Central memory CD8-positive, alpha-beta T cell (primary cell): ENCODE results near the gene GP1BA.

Source experiments
- ATAC-seq: fragments of 150-1000 bp; cut with Tn5 transposase; replicated peaks from 2 replicates; pipeline ENCODE4 v1.10.0; 2022; ENCODE audit warnings: mild to moderate bottlenecking, moderate FRiP score, moderate number of reproducible peaks; ENCODE audit not compliant: poor library complexity, severe bottlenecking; ENCODE audit errors: extremely low read depth
- DNase-seq, 2 donors: peaks; one replicate each; pipeline ENCODE4 v3.0.0; 2021; ENCODE audit warnings: low spot score in 2 of 2
- H3K27ac Mint-ChIP-seq: one replicate; pipeline ENCODE4 v1.8.0; 2022; ENCODE audit warnings: low read depth, mild to moderate bottlenecking, moderate library complexity, mixed read lengths
- H3K27me3 Mint-ChIP-seq: one replicate; pipeline ENCODE4 v1.8.0; 2022; ENCODE audit warnings: mixed read lengths
- H3K36me3 Mint-ChIP-seq: one replicate; pipeline ENCODE4 v1.8.0; 2022; ENCODE audit warnings: mild to moderate bottlenecking, moderate library complexity, mixed read lengths; ENCODE audit not compliant: insufficient read depth
- H3K4me1 Mint-ChIP-seq: one replicate; pipeline ENCODE4 v1.8.0; 2022; ENCODE audit warnings: mixed read lengths
- H3K4me3 Mint-ChIP-seq: one replicate; pipeline ENCODE4 v1.8.0; 2022; ENCODE audit warnings: mild to moderate bottlenecking, moderate library complexity, mixed read lengths
- H3K9me3 Mint-ChIP-seq: one replicate; pipeline ENCODE4 v1.8.0; 2022; ENCODE audit warnings: mixed read lengths

Gene GP1BA

GRCh38 chr17:4945176-4945943 is 13.3 kb downstream of the GP1BA start:
- peaks cover 71% of the 10 kb centered on the region for H3K4me1 Mint-ChIP-seq
- H3K27me3 Mint-ChIP-seq, result no peaks in the 10 kb centered on the region
- ATAC-seq, result peak; percentile 10
- no peaks in the 10 kb centered on the region for H3K9me3 Mint-ChIP-seq
- peak overlapping the region; percentile 77 for H3K27ac Mint-ChIP-seq
- H3K4me3 Mint-ChIP-seq, result peak overlapping the region; percentile 94
- H3K36me3 Mint-ChIP-seq, result peaks cover 66% of the 10 kb centered on the region
- DNase-seq, result peak in 1 of 2 donors; percentile 58

- no peak for DNase-seq
- ATAC-seq, result no peak
- Mint-ChIP-seq H3K9me3 (no peaks in the 10 kb centered on the region), H3K4me3 (peak overlapping the region; percentile 94), H3K27me3 (no peaks in the 10 kb centered on the region), H3K4me1 (peaks cover 74% of the 10 kb centered on the region), H3K36me3 (peaks cover 62% of the 10 kb centered on the region), H3K27ac (peak overlapping the region; percentile 77)
Observed at GRCh38 chr17:4945944-4946280, 13.8 kb downstream of the GP1BA start.

- H3K4me1 Mint-ChIP-seq, result peaks cover 71% of the 10 kb centered on the region
- H3K27me3 Mint-ChIP-seq, result no peaks in the 10 kb centered on the region
- peak overlapping the region; percentile 94 for H3K4me3 Mint-ChIP-seq
- DNase-seq, result no peak
- no peak for ATAC-seq
- H3K36me3 Mint-ChIP-seq, result peaks cover 58% of the 10 kb centered on the region
- H3K9me3 Mint-ChIP-seq, result no peaks in the 10 kb centered on the region
- H3K27ac Mint-ChIP-seq, result peak overlapping the region; percentile 77
Observed at GRCh38 chr17:4946312-4946976, 14.4 kb downstream of the GP1BA start.

DNA sequence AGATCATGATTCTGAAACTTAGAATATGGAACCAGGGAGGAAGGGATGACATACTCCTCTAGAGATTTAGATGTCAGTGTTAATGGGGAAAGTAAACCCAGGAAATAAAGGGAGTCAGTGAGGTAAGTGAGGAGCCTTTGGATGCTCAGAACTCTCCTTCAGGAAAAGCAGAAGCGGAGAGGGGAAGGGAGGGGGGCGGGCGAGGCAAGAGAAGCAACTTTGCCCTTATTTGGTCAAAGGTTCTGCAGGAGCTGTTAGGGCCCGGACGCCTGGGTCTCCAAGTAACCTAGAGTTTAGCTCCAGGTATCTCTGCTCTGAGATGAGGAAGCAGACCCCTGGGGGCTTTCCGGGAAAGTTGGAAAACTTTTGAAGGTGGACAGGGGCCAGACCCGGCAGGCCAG is 14.9 kb downstream of the GP1BA start:
- no peak for ATAC-seq
- H3K4me1 Mint-ChIP-seq, result peaks cover 66% of the 10 kb centered on the region
- peaks cover 57% of the 10 kb centered on the region for H3K36me3 Mint-ChIP-seq
- peak overlapping the region; percentile 77 for H3K27ac Mint-ChIP-seq
- H3K4me3 Mint-ChIP-seq, result peak overlapping the region; percentile 94
- no peak for DNase-seq
- H3K9me3 Mint-ChIP-seq, result no peaks in the 10 kb centered on the region
- no peaks in the 10 kb centered on the region for H3K27me3 Mint-ChIP-seq

- peak overlapping the region; percentile 77 for H3K27ac Mint-ChIP-seq
- peaks cover 60% of the 10 kb centered on the region for H3K4me1 Mint-ChIP-seq
- DNase-seq (peak in 1 of 2 donors; percentile 43), ATAC-seq (peak; percentile 11)
- H3K9me3 Mint-ChIP-seq, result no peaks in the 10 kb centered on the region
- H3K4me3 Mint-ChIP-seq, result peak overlapping the region; percentile 94
- H3K36me3 Mint-ChIP-seq, result peaks cover 57% of the 10 kb centered on the region
- H3K27me3 Mint-ChIP-seq, result no peaks in the 10 kb centered on the region
Observed at GRCh38 chr17:4947411-4948165, 15.5 kb downstream of the GP1BA start.

DNA sequence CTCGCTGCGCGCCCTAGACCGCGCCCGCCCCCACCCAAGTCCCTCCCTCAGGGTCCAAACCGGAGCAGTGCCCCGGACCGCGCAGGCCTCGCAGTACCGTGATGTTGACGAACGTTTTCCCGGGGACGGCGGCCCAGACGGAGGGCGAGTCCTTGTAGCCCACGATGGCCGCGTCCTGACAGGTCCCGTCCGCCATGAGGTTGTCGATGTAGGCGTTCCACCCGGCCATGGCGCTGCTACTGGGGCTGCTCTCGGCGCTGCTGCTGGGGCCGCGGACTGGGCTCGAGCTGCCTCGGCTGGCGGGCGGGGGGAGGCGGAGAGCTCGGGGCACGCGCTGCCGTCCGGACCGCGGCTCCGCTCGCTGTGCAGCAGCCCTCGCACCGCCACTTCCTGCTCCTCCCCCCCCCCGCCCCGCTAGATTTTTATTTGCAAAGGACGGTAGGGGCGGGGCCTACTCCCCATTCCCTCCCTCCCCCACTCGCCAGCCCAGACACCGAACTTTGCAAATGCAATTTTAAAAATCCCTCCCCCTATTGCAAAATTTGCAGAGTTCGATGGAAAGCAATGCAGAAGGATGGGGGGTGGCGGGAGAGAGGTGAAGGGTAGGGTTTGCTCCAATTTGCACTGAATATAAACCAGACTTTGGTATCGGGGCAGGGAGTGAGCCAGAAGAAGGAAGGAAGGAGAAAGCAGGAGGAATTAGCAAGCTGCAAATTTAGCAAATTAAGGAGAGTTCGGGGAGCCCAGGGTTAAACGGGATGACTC is 16.3 kb downstream of the GP1BA start, which contains the start of gene PFN1:
TSS of gene PFN1 (minus strand) at position 365 of the 765 bp plus-strand sequence. CDS start at position 229, 136 bp downstream.
- peaks cover 52% of the 10 kb centered on the region for H3K4me1 Mint-ChIP-seq
- DNase-seq (peak; percentile 61 to 83), ATAC-seq (peak; percentile 52)
- peak within 1 kb of the TSS; percentile 94 for H3K27ac Mint-ChIP-seq
- H3K9me3 Mint-ChIP-seq, result no peaks in the 10 kb centered on the region
- H3K4me3 Mint-ChIP-seq, result peak within 1 kb of the TSS; percentile 94
- no peaks in the 10 kb centered on the region for H3K27me3 Mint-ChIP-seq
- H3K36me3 Mint-ChIP-seq, result peaks cover 53% of the 10 kb centered on the region

- DNase-seq (peak; percentile 55 to 74), ATAC-seq (peak; percentile 41)
- Mint-ChIP-seq H3K36me3 (peaks cover 51% of the 10 kb centered on the region), H3K9me3 (no peaks in the 10 kb centered on the region), H3K4me3 (peak overlapping the region; percentile 94), H3K27me3 (no peaks in the 10 kb centered on the region), H3K4me1 (peaks cover 47% of the 10 kb centered on the region), H3K27ac (peak overlapping the region; percentile 94)
Observed at GRCh38 chr17:4948931-4949320, 16.8 kb downstream of the GP1BA start.

GRCh38 chr17:4949321-4950074 is 17.4 kb downstream of the GP1BA start:
- H3K4me1 Mint-ChIP-seq, result peaks cover 41% of the 10 kb centered on the region
- H3K27ac Mint-ChIP-seq, result peak overlapping the region; percentile 94
- H3K4me3 Mint-ChIP-seq, result peak overlapping the region; percentile 94
- no peaks in the 10 kb centered on the region for H3K27me3 Mint-ChIP-seq
- DNase-seq, result peak; percentile 62 to 74
- no peaks in the 10 kb centered on the region for H3K9me3 Mint-ChIP-seq
- peak; percentile 55 for ATAC-seq
- peaks cover 46% of the 10 kb centered on the region for H3K36me3 Mint-ChIP-seq

- H3K27ac Mint-ChIP-seq, result peak overlapping the region; percentile 94
Observed at GRCh38 chr17:4950075-4950745, 18.1 kb downstream of the GP1BA start.

GRCh38 chr17:4950746-4951204 is 18.7 kb downstream of the GP1BA start, which contains the start of gene ENO3:
TSS of gene ENO3 (plus strand) at chr17:4951119. CDS start at chr17:4951830, 711 bp downstream.
- H3K9me3 Mint-ChIP-seq, result no peaks in the 10 kb centered on the region
- no peaks in the 10 kb centered on the region for H3K27me3 Mint-ChIP-seq
- DNase-seq, result no peak
- ATAC-seq, result no peak
- peaks cover 28% of the 10 kb centered on the region for H3K4me1 Mint-ChIP-seq
- peaks cover 37% of the 10 kb centered on the region for H3K36me3 Mint-ChIP-seq
- peak within 1 kb of the TSS; percentile 94 for H3K4me3 Mint-ChIP-seq
- H3K27ac Mint-ChIP-seq, result peak within 1 kb of the TSS; percentile 94

More at GRCh38 chr17:4950075-4950745, 18.1 kb downstream of the GP1BA start:
- Mint-ChIP-seq H3K4me1 (peaks cover 34% of the 10 kb centered on the region), H3K27me3 (no peaks in the 10 kb centered on the region), H3K4me3 (peak overlapping the region; percentile 94), H3K9me3 (no peaks in the 10 kb centered on the region), H3K36me3 (peaks cover 42% of the 10 kb centered on the region)
- ATAC-seq (peak; percentile 3), DNase-seq (no peak)

DNA sequence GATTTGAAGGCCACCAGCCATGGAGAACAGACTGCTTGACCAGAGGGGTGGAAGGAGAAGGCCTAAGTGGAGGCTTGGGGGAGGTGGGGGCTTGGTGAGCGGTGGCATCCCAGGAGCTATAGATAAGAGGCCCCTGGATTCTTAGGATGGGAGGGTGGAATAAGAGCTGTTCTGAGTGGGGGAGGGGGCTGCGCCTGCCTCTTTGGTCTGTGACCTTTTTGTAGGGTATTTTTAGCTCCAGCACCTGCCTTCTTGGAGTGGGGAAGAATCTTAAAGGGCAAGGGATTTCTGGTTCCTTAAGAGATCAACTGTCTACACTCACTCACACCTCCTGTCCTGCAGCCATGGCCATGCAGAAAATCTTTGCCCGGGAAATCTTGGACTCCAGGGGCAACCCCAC is 19.4 kb downstream of the GP1BA start:
- ATAC-seq (no peak), DNase-seq (no peak)
- Mint-ChIP-seq H3K27me3 (no peaks in the 10 kb centered on the region), H3K4me3 (peak overlapping the region; percentile 94), H3K4me1 (peaks cover 25% of the 10 kb centered on the region), H3K27ac (no peak overlapping the region), H3K9me3 (no peaks in the 10 kb centered on the region), H3K36me3 (peaks cover 29% of the 10 kb centered on the region)
